ENCODE results near the gene LRRC8B. TPM values are rescaled to one million over a fixed set of nuclear protein-coding genes. Genes with fewer than 3 reads are reported as not detected.

LRRC8B gene
- total RNA-seq, 2 experiments from 2014 or later: 15.7 to 16.5 TPM

DNA sequence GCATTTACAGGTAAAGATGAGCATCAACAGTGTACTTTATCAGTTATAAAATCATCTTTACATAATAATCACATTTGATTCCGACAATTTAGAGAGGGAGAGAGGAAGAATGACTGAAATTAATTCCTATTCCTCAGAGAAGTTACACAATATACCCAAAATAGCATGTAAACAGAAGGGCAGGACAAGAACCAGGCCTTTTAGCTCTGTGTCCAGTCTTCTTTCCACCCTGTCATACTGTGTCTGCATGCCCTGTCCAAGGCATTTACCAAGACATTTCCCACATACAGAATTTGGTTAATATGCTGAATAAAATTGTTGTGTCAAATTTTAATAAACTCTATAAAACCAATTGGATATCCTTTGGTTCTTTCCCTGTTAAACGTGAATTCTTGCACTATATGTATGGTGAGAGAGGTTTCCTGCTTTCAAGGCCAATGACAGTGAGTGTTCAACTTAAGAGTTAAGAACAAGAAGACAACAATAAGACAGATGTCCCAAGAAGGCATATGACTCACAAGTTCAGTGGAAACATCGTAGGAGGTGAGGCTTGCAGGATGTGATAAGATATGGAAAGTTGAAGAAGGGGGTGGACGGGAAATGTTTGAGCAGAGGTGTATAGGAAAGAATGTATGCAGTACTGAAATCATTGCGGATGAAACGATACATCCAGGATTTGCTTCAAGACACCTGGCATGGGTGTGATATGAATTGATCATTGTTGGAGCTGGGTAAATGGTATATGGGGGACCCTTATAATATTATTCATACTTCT, 20.8 kb downstream of the LRRC8B start:
- peak; percentile 47 for DNase-seq
- CTCF ChIA-PET: interaction anchor here (1.3 kb wide), 1 partner anchor 36 kb away, joined by 3 read pairs; no protein-coding TSS in a partner anchor
- Mint-ChIP-seq H3K27me3 (no peaks in the 10 kb centered on the region), H3K4me1 (peaks cover 49% of the 10 kb centered on the region), H3K27ac (peak overlapping the region; percentile 61), H3K36me3 (peaks cover 28% of the 10 kb centered on the region), H3K4me3 (no peak overlapping the region), H3K9me3 (ENCODE audit: low read depth) (no peaks in the 10 kb centered on the region)
- ATAC-seq: peak; percentile 80

DNA sequence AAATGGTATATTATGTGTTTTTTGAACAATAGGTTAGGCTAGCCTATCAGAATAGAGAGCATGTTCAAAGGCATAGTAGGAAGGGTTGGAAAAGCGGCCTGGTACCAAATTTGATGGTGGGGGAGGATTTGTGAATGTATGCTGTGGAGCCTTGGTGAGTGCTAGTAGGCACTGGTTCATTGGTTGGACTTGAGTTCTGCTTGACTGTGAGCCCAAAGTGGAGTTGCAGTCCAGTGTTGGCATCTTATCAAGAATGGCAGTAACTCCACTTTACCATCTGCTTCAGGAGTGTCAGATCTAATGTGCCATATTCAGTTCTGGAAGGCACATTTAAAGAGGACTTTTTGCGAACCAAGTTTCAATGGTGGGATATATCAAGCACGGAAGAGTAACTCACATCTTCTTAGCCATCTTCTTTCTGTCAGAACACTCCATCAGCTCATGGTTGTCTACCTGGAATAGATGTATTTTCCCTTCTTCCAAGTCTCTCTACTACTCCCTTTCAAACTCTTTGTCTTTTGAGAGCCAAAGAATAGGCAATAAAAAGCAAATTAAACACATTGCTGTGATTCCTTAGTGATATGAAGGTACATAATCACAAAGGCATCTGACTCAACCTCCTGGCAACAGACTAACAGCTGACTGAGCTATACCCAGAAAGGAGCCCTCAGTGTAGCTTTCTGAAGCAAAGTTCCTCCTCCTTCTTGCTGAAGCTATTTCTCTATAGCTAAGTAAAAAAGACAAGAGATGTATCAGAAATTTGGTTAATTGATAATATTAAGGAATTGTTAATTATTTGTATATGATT, 21.7 kb downstream of the LRRC8B start:
- Mint-ChIP-seq H3K36me3 (peaks cover 28% of the 10 kb centered on the region), H3K4me1 (peaks cover 43% of the 10 kb centered on the region), H3K4me3 (no peak overlapping the region), H3K27me3 (no peaks in the 10 kb centered on the region), H3K27ac (peak overlapping the region; percentile 37), H3K9me3 (ENCODE audit: low read depth) (no peaks in the 10 kb centered on the region)
- CTCF ChIA-PET: interaction anchor here (1.3 kb wide), 1 partner anchor 35 kb away, joined by 3 read pairs; no protein-coding TSS in a partner anchor
- DNase-seq (no peak), ATAC-seq (peak; percentile 37)

DNA sequence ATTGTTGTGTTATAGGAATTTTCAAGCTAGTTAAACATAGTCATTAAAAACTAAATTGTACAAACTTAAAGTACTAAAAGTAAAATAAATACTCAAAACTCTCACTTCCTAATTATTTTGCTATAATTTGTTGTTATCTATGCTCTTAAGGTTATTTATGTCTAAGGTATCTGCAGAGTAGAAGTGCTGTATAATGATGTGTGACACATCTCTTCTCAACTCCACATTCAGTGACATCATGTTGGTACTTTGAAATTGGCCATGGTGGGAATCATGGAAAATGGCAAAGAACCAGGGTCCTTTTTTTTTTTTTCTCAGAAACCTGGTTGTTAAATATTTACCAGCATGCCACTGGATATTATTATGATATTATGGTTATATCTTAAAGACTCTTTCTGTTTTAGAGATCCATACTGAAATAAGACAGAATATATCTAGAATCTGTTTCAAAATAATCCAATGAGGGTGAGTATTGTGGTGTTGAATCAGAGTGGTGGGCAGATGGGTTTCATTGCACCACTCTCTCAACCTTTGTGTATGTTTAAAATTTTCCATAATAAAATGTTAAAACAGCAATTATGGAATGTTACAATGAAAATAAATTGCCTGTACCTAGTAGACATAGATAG, 22.4 kb downstream of the LRRC8B start:
- no peak for DNase-seq
- CTCF ChIA-PET: interaction anchor here (1.3 kb wide), 1 partner anchor 34 kb away, joined by 3 read pairs; no protein-coding TSS in a partner anchor
- H3K4me1 Mint-ChIP-seq: peaks cover 40% of the 10 kb centered on the region
- H3K36me3 Mint-ChIP-seq: peaks cover 24% of the 10 kb centered on the region
- ATAC-seq: no peak
- no peaks in the 10 kb centered on the region for H3K27me3 Mint-ChIP-seq
- no peak overlapping the region for H3K4me3 Mint-ChIP-seq
- H3K27ac Mint-ChIP-seq: no peak overlapping the region
- H3K9me3 Mint-ChIP-seq (ENCODE audit: low read depth): no peaks in the 10 kb centered on the region

- CTCF ChIA-PET: no interaction called here
- no peaks in the 10 kb centered on the region for H3K27me3 Mint-ChIP-seq
- H3K4me1 Mint-ChIP-seq: peaks cover 38% of the 10 kb centered on the region
- ATAC-seq (peak; percentile 28), DNase-seq (no peak)
- H3K27ac Mint-ChIP-seq: no peak overlapping the region
- H3K4me3 Mint-ChIP-seq: no peak overlapping the region
- peaks cover 26% of the 10 kb centered on the region for H3K36me3 Mint-ChIP-seq
- no peaks in the 10 kb centered on the region for H3K9me3 Mint-ChIP-seq (ENCODE audit: low read depth)
Observed at GRCh38 chr1:89547563-89548116, 23.0 kb downstream of the LRRC8B start.

DNA sequence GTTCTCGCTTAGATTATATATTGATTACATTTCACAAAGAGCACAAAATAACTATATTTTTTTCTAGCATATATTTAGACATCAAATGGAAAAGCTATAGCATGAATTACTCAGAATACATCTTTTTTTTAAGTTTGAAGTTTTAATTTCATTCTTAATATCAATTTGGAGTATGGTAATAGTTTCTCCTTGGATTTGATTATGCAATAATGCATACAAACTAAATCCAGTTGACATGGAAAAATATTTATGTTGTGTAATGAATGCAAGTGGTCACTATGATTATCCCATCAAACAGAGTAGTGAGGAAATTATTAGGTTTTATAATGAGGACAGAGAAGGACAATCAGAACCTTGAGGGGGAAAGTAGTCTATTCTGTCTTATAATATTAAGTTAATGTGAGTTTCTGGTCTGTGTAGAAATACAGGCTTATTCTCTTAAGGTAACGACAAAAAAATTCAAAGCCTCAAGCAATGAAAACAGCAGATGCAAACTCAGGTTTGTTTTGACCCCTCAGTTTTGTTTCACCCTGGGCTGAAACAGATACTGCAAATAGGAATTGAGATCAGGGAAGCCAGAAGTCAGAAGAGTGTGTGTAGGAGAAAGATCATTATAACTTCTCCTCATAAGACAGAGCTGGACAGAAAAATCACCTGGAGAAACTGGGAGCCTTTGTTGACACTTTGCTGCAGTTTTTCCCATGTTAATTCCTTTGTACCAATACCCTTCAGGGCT, 23.7 kb downstream of the LRRC8B start:
- Mint-ChIP-seq H3K36me3 (peaks cover 29% of the 10 kb centered on the region), H3K9me3 (ENCODE audit: low read depth) (no peaks in the 10 kb centered on the region), H3K27me3 (no peaks in the 10 kb centered on the region), H3K4me3 (no peak overlapping the region), H3K27ac (no peak overlapping the region), H3K4me1 (peaks cover 44% of the 10 kb centered on the region)
- DNase-seq (no peak), ATAC-seq (no peak)
- CTCF ChIA-PET: interaction anchor here (1.0 to 1.2 kb wide), 2 partner anchors 23 to 215 kb away, joined by 3 read pairs; no protein-coding TSS in a partner anchor

GRCh38 chr1:89550995-89551394, 26.4 kb downstream of the LRRC8B start:
- ATAC-seq: no peak
- no peaks in the 10 kb centered on the region for H3K27me3 Mint-ChIP-seq
- DNase-seq: no peak
- peaks cover 43% of the 10 kb centered on the region for H3K36me3 Mint-ChIP-seq
- H3K27ac Mint-ChIP-seq: no peak overlapping the region
- CTCF ChIA-PET: interaction anchor here (1.1 to 1.4 kb wide), 2 partner anchors 11 to 14 kb away, joined by 3 to 5 read pairs; no protein-coding TSS in a partner anchor
- H3K4me1 Mint-ChIP-seq: peaks cover 31% of the 10 kb centered on the region
- no peaks in the 10 kb centered on the region for H3K9me3 Mint-ChIP-seq (ENCODE audit: low read depth)
- H3K4me3 Mint-ChIP-seq: no peak overlapping the region

- Mint-ChIP-seq H3K36me3 (peaks cover 55% of the 10 kb centered on the region), H3K4me1 (peaks cover 25% of the 10 kb centered on the region)
Observed at GRCh38 chr1:89552471-89553081, 27.9 kb downstream of the LRRC8B start.

GRCh38 chr1:89553157-89553556, 28.5 kb downstream of the LRRC8B start:
- CTCF ChIA-PET: no interaction called here
- Mint-ChIP-seq H3K27me3 (no peaks in the 10 kb centered on the region), H3K36me3 (peaks cover 60% of the 10 kb centered on the region), H3K4me3 (no peak overlapping the region), H3K4me1 (peaks cover 25% of the 10 kb centered on the region), H3K27ac (no peak overlapping the region), H3K9me3 (ENCODE audit: low read depth) (no peaks in the 10 kb centered on the region)
- ATAC-seq: no peak
- DNase-seq: no peak

More at GRCh38 chr1:89552471-89553081, 27.9 kb downstream of the LRRC8B start:
- Mint-ChIP-seq H3K9me3 (ENCODE audit: low read depth) (no peaks in the 10 kb centered on the region), H3K27ac (peak overlapping the region; percentile 42), H3K27me3 (no peaks in the 10 kb centered on the region), H3K4me3 (peak overlapping the region; percentile 26)
- CTCF ChIA-PET: interaction anchor here (1.1 kb wide), 1 partner anchor 21 kb away, joined by 3 read pairs; no protein-coding TSS in a partner anchor
- ATAC-seq: peak; percentile 68
- no peak for DNase-seq

DNA sequence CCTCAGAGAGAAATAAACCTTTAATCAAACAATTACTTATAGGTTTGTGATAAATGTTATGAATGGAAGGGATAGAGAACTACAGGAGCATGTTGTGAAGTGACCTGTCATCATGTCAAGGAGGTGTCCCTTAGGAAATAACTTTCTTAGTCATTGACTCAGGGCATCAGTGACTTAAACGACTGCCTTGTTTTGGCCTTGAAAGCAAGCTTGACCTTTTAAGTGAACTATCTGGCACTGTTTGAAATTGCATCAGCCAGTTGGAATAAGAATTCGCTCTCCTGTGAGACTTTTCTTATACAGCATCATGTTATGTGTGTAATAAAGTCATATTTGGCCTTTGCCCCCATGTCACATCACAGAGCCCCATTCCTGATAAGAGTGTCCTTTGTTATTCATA, 30.9 kb downstream of the LRRC8B start:
- Mint-ChIP-seq H3K27ac (no peak overlapping the region), H3K27me3 (no peaks in the 10 kb centered on the region), H3K9me3 (ENCODE audit: low read depth) (peaks cover 4% of the 10 kb centered on the region), H3K4me1 (peaks cover 23% of the 10 kb centered on the region), H3K4me3 (no peak overlapping the region), H3K36me3 (peaks cover 67% of the 10 kb centered on the region)
- CTCF ChIA-PET: no interaction called here
- DNase-seq: no peak
- ATAC-seq: no peak

DNA sequence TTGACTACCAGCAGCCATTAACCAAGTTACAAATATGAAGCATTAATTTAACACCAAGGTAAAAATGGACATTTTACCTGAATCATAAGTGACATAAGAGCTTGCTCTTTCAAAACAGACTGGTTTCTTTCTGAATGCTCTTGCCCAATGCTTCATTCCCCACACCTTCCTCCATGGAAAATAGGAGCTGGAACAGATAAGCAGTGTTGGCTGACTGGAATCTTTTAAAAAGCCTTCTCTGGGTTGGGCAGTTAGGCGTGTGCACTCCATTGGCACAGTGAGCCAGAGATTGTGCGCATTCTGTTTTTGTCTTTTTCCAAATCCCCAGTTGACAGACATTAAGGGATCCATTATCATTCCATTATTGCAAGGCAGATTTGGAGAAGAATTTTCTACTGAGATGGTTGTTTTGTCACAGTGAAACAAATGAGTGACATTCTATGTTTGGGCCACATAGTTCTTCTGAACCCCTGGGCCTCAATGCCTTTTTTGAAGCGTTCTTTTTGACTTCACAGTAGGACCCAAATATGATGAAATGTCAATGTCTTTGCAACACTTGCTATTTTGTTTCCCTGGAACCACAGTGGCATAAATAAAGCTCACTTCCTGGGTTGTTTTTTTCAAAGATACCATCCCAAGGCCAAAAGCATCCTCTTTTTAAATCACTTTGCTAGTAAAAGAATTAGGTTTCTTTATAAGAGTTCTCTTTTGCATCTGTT, 32.3 kb downstream of the LRRC8B start:
- no peak overlapping the region for H3K4me3 Mint-ChIP-seq
- CTCF ChIA-PET: no interaction called here
- peaks cover 63% of the 10 kb centered on the region for H3K36me3 Mint-ChIP-seq
- no peak for DNase-seq
- ATAC-seq: no peak
- no peak overlapping the region for H3K27ac Mint-ChIP-seq
- H3K4me1 Mint-ChIP-seq: peaks cover 23% of the 10 kb centered on the region
- no peaks in the 10 kb centered on the region for H3K27me3 Mint-ChIP-seq
- peaks cover 4% of the 10 kb centered on the region for H3K9me3 Mint-ChIP-seq (ENCODE audit: low read depth)

- H3K4me1 Mint-ChIP-seq: peaks cover 23% of the 10 kb centered on the region
- H3K27me3 Mint-ChIP-seq: no peaks in the 10 kb centered on the region
- DNase-seq (no peak), ATAC-seq (no peak)
- H3K4me3 Mint-ChIP-seq: no peak overlapping the region
- no peak overlapping the region for H3K27ac Mint-ChIP-seq
- CTCF ChIA-PET: no interaction called here
- H3K36me3 Mint-ChIP-seq: peaks cover 65% of the 10 kb centered on the region
- peaks cover 4% of the 10 kb centered on the region for H3K9me3 Mint-ChIP-seq (ENCODE audit: low read depth)
Observed at GRCh38 chr1:89557445-89557825, 32.8 kb downstream of the LRRC8B start.

GRCh38 chr1:89557956-89558355, 33.3 kb downstream of the LRRC8B start:
- peak; percentile 47 for ATAC-seq
- peaks cover 18% of the 10 kb centered on the region for H3K4me1 Mint-ChIP-seq

More at GRCh38 chr1:89557956-89558355, 33.3 kb downstream of the LRRC8B start:
- no peaks in the 10 kb centered on the region for H3K27me3 Mint-ChIP-seq
- no peak overlapping the region for H3K4me3 Mint-ChIP-seq
- H3K36me3 Mint-ChIP-seq: peaks cover 63% of the 10 kb centered on the region
- peaks cover 4% of the 10 kb centered on the region for H3K9me3 Mint-ChIP-seq (ENCODE audit: low read depth)
- CTCF ChIA-PET: no interaction called here
- H3K27ac Mint-ChIP-seq: no peak overlapping the region
- DNase-seq: no peak

Measured in activated CD8-positive, alpha-beta memory T cell treated with anti-CD3 and anti-CD28 coated beads, Interleukin-2, amount 10 ng/mL, durations not matched to agents 7 days and 5 days (primary cell).